Inflammatory macrophage treated with lipopolysaccharide for 4 hours (primary cell): Measurements from ENCODE around the gene FKBP1A.
A peak's percentile ranks its signal among the peaks of the same experiment; 100 is the strongest.
"Not testable (repeated sequence)": the region's sequence is repeated elsewhere in the genome, so short reads cannot be mapped to it uniquely, and the experiment has no call there.

ENCODE experiments used
- DNase-seq: peaks from one replicate; pipeline ENCODE4 v3.0.0-alpha.2; 2020

The FKBP1A gene

DNA sequence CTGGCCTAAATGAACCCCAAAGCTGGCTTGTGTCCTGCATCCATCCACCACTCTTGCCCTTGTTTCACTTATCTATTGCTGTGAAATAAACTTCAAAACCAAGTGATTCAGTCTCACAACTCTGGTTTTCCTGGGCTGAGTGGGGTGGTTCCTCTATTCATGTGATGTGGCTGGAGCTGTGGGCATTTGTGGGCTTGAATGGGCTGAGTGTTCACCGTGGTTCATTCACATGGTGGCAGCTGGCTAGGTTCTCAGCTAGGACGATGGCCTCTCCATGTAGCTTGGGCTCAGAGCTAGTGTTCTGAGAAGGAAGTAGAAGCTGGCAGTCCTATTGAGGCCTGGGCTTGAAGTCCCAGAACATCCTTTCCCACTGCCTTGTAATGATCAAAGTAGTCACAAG is 30.4 kb downstream of the FKBP1A start:
- DNase-seq = no peak

DNA sequence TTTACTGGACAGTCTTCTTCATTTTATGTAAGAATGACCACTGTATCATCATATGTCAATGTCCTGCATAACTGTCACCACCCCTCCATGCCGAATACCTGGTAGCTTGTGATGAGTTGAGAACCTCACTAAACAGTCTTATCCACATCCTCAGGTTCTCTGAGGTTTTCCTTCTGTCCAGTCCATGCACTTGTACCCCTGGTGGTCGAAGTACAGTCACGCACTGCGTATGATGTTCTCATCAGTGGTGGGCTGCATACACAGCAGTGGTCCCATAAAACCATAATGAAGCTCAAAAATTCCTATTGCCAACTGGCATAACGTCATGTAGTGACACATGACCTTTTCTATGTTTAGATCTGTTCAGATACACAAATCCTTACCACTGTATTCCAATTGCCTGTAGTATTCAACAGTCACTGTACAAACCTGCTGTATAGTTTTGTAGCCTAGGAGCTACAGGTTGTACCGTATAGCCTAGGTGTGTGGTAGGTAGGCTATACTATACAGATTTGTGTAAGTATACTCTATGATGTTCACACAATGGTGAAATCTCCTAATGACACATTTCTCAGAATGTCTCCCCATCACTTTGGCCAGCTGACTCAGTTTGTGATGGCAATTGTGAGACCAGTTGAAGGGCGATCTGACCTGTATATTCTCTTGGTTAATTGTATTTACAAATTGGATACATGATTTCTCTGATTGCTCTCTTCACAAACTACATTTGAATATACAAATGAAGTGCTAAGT is 32.6 kb downstream of the FKBP1A start:
- DNase-seq = no peak

DNA sequence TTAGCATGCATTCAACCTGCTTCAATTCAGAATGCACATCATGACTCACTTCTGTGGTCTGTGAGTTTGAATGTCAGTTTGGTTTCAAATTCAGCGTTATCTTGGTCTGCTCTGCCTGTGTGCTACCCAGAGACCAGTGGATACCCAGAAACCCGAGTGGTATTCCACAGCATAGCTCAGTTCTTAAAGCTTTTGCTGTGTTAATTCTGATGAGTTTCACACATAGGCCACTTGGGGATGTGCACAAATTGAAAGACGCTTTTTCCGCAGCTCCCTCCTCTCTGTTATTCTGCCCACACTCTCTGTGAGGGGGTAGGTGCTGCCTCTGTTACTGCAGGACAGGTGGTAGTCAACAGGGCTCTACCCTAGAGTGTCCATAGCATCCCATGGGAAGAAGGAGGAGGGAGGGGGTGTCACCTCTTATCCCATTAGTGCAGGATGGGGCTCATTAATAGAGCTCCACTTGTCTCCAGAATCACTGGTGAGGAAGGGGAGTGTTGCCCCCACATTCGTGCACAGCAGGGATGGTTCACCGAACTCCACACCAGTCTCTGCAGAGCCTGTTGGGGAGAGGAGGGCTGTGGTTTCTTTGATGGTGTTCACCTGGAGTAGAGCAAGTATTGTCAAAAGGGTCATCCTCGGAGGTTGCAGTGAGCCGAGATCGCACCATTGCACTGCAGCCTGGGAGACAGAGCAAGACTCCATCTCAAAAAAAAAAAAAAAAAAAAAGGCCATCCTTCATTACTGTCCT is 34.8 kb downstream of the FKBP1A start:
- DNase-seq = no peak

DNA sequence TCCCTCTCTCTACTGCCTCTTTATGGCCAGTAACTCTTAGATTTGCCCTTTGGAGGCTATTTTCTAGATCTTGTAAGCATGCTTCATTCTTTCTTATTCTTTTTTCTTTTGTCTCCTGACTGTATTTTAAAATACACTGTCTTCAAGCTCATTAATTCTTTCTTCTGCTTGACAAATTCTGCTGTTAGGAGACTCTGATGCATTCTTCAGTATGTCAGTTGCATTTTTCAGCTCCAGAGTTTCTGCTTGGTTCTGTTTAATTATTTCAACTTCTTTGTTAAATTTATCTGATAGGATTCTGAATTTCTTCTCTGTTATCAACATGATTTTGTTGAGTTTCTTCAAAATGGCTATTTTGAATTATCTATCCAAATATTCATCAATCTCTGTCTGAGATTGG is 38.9 kb downstream of the FKBP1A start:
- no peak for DNase-seq

DNA sequence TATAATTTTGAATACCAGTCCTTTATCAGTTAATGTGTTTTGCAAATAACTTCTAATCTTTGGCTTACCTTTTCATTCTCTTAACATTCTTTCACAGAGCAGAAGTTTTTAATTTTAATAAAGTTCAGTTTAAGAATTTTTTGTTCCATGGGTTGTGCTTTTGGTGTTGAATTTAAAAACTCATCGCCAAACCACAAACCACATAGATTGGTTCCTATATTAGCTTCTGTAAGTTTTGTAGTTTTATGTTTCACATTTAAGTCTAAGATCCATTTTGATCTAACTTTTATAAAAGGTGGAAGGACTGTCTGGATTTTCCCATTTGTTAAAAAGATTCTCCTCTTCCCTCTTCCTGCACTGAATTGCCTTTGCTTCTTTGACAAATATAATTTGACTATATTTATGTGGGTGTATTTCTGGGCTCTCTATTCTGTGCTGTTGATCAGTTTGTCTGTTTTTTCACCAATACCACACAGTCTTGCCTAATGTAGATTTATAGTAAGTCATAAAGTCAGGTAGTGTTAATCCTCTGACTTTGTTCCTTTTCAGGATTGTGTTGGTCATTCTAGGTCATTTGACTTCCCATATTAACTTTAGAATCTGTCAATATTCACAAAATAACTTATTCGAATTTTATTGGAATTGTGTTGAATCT is 46.4 kb downstream of the FKBP1A start:
- DNase-seq = no peak

DNA sequence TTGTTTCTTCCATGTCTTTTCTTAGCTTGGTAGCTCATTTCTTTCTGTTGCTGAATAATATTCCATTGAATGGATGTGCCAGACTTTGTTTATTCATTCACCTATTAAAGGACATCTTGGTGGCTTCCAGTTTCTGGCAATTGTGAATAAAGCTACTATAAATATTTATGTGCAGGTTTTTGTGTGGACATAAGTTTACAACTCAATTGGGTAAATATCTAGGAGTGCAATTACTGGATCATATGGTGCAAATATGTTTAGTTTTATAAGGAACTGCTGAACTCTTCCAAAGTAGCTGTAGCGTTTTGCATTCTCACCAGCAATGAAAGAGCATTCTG is 47.1 kb downstream of the FKBP1A start:
- no peak for DNase-seq

DNA sequence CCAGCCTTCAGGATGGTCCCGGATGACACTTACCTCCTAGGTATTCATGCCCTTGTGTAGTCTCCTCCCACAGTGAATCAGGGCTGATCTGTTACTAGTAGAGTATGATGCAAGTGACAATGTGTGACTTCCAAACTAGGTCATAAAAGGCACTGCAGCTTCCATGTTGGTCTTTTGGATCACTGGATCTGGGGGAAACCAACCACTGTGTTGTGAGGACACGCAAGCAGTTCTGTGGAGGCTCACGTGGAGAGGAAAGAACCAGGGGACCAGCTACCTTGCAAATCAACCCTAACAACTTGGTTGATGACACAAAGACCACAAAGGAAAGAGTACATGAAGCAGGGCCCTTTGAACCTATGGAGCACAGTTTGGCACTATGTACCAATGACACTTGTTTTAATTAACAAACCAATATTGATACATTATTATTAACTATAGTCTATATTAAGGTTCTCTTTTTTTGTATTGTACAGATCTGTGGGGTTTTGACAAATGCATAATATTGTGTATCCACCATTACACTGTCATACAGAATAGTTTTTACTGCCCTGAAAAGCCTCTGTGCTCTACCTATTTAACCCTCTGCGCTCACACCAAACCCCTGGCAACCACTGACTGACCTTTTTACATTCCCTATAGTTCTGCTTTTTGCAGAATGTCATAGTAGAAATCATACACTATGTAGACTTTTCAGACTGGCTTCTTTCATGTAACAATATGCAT is 47.7 kb downstream of the FKBP1A start:
- DNase-seq = no peak

DNA sequence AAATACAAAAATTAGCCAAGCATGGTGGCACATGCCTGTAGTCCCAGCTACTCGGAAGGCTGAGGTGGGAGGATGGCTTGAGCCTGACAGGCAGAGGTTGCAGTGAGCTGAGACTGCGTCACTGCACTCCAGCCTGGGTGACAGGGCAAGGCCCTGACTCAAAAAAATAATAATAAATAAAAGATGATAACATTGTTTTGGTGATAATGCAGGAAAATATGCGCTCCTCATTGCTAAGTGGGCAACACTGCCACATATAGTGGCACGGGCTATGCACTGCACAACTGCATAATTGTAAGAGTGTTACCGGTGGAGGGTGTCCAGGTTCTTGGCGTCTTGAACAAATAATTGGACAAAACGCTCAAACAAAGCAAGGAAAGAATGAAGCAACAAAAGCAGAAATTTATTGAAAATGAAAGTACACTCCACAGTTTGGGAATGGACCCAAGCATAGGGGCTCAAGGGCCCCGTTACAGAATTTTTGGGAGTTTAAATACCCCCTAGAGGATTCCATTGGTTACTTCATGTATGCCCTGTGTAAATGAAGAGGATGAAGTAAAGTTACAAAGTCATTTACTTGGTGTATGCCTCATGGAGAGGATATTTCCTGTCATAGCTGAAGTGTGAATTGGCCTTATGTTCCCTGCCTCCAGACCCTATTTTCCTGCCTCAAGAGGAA is 49.3 kb downstream of the FKBP1A start:
- not testable (repeated sequence) for DNase-seq

DNA sequence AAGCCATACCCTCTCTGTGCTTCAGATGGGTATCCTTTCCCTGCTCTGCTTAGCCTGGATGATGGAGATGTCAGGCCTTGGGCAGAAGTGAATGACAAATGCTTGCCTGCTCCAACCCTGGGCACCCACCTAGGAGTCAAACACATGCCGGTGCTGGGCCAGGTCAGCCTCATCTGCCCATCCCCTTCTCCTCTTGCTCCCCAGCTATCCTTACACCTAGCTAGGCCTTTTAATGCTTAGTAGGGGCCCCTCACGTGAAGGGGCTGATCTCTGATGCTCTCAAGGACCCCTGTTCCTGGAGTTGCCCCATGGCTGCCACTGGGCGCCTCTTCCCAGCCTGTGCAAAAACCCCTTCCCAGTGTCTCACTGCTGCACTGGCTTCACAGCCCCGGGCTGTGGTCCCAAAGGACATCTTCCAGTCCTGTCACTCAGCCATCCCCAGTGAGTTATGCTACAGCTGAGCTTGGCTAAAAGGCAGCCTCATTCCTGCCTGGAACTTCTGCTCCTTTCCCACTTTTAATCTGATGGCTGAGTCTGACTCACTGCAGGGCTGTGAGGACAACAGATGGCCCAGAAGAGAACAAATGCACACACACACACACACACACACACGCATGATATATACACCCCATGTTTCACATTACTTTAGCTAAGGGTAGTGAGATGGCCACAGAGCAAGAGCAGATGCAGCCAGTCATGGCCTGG is 51.1 kb downstream of the FKBP1A start:
- DNase-seq = no peak

DNA sequence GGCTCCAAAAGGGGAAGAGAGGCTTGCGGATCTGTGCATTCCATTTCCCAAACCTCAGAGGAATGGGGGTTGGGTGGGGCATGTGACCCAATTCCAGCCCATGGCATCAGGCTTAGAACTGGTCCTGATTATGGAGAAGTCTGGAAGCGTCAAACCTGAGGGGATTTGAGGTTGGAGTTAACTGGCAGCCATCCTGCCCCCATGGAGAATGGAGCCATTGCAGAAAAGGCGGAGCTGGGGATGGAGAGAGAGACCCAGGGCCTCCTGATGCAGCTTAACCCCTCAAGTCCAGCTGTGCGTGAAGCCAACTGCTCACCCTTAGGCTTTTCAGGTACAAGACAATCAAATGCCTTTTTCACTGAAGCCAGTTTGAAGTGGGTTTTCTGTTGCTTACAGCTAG is 54.1 kb downstream of the FKBP1A start:
- DNase-seq = no peak

DNA sequence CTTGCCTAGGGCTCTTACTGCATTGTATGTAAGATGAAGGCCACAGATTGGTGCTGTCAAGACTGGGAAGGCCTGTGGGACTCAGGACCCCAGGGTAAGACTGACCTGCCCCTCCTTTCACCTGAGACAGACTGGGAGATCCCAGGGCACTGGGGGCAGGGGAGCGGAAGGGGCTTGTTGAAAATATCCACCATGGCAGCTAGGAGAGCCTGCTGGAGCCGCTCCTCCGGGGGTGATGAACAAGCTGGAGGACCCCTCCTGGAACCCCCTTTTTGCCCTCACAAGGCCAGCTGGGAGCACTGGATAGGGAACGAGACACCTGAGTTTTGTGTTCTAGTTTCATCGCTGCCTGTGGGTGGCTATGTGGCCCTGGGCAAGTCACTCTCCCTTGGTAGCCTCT is 54.8 kb downstream of the FKBP1A start:
- no peak for DNase-seq

DNA sequence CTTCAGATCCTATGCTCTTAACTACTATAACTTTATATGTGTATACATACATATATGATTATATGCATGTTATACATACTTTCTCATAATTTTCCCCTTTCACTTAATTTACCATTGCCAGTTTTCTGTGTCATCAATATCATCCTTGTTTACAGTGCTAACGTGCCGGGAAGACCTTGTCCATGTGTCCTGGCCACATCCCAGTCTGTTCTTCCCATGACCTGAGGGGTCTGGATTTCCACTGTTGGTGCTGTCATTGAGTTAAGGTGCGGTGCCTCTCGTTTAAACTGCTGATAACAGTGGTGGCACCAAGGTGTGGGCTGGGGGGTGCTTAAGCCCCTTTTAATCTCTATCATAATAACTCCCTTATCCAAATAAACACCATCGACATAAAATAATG is 55.4 kb downstream of the FKBP1A start:
- DNase-seq = no peak

DNA sequence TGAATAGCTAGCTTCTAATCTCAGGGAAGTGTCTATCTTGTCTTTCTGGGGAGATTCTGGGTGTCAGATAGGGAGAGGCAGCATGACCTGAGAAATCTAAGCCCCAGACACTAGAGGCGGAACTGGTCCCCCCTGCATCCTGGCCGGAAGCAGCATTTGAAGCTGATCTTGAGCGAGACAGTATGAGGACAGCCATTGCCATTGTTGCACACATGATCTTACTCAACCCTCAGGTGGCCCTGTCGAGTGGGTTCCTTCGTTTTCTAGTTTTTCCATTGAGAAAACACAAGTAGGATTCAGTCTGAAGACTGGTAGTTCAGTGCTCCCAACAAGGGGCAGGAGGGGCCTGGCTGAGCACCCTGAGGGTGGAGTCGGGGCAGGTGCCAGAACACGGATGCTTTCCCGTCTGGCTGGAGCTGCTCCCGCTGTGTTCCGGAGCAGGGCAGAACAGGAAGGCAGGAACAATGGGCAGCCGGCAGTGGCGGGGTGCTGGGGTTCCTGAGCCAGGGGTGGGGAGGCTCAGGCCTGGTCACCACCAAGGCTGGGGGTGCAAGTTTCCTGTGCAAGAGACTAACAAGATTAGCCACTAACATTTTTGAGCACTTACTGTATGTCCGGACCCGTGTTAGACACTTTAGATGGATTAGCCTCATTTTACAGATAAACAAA is 56.0 kb downstream of the FKBP1A start:
- no peak for DNase-seq

DNA sequence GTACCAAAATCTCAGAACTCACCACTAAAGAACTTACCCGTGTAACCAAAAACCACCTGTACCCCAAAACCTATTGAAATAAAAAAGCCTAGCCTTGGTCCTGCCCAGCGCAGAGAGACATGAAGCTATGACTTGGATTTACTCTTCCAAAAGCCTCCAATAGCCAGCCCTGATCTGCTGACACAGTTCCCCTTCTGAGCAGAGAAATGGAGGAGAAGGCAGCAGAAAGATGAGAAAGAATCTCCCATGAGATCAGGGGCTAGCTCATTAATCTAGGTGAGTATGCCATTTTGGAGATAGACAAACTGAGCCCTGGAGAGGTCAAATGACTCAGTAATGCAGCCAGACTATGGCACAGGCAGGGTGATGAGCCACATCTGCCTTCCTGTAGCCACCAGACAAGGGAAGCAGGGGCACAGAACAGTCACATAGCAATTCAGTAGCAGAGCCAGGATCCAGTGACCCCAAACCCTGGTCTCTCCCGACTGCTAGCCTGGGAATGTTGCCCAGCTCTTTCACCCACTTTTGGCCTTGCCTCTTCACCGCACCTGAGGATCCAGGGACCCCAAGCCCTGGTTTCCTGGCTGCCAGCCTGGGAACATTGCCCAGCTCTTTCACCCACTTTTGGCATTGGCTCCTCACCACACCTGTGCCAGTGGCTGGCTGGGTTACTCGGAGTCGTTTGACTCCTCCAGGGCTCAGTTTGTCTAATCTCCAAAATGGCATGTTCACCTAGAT is 56.7 kb downstream of the FKBP1A start:
- no peak for DNase-seq

DNA sequence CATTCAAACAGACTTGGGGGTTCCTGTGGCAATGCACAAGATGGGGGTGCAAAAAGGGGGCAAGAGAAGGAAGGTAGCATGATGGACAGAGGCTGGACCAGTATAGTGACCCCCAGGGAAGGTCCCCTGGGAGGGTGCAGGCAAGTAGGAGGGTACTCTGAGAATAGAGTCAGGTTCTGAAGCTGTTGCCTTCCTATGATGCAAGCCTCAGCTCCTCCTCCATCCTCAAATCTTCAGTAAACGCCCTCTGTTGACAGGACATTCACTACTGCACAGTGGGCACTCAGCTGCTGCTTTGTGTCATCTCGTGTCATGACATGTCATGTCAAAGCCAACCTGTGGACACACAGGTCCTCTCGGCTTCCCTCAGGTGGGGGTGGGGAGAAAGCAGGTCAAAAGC is 58.1 kb downstream of the FKBP1A start:
- peak; percentile 56 for DNase-seq

DNA sequence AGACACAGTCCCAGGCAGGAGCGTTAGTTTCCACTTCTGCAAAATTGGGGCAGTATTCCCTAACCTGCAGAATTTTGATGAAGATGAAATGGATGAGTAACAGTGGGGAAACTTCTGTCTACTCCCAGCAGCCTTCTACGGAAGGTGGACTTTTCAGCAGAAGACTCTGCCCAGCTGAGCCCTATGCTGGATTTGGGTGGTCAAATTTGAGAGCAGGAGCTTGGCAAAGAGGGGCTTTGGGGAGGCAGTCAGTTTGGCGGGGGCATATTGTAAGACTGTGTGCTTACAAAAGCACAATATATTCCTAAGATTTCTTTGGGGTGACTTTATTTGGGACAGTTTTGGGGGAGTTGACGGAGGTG is 58.5 kb downstream of the FKBP1A start:
- no peak for DNase-seq

DNA sequence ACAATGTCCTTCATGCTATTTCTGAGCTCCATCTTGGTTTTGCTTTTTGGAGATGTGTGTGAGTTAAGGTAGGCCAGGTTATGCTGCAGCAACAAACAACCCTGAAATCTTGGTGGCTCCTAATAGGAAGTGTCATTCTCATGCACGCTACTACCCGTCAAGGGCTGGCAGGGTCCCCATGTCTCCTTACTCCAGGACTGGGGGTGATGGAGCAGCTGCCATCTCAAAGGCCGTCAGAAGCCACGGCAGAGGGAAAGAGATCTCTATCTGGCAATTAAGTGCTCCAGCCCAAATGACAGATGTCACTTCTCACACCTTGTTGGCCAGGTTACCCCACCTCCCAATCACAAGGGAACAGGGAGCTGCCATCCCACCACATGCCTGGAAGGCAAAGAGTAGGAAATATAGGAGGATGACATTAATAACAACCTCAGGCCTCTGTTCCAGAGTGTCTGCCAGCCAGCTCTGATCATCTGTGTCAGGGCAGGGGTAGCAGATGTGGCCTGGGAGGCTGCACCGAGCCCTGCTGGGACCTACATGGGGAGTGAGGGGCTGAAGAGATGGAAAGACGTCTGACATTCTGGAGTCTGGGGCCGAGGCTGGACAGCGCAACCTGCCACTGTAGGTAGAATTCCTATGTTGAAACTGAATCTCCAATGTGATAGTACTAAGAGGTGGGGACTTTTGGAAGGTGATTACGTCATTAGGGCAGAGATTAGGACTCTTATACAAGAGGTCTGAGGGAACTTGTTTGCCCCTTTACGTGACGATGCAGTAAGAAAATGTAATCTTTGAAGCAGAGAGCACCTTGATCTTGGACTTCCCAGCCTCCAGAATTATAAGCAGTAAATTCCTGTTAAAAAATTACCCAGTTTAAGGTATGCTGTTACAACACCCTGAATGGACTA is 59.1 kb downstream of the FKBP1A start:
- DNase-seq = no peak

DNA sequence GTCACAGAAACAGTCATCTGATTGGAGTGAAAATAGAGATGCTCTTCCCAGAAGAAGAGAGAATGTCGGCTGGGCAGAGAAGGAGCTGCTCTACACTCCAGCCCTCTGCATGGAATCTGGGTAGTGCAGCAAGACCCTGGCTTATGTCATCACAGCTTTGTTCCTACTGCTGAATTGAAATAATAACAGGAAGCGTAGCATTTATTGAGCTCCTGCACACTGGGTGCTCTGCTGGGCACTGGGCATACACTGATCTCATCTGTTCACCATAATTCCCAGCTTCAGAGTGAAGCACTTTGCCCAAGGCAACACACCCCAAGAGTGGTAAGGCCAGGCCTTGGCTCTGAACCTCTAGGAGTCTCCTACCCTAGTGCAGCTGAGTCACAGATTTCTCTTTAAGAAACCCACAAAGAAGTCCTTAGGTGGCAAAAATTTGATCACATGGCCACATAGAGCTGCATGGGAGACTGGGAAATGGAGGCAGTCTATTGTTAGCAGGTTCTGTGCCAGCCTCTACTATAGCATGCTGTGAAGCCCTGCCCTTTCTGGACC is 60.0 kb downstream of the FKBP1A start:
- no peak for DNase-seq

DNA sequence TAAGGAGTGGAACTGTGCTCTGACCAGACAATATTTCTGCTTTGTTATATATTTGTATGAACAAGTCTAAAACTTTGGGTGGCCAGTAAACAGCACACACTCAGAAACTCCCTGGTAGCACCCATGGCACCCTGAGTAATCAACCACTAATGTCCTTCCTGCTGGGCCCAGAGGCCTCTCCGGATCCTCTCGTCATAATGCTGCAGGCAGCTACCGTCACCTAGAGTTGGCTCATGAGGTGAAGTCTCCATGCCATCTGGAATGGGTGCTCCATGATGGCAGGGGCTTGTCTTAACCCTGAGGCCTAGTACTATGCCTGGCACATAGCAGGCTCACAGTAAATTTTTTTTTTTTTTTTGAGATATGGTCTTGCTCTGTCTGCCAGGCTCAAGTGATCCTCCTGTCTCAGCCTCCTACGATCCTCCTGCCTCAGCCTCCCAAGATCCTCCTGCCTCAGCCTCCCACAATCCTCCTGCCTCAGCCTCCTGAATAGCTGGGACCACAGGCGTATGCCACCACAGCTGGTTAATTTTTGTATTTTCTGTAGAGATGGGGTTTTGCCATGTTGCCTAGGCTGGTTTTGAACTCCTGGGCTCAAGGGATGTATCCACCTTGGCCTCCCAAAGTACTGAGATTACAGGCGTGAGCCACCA is 60.9 kb downstream of the FKBP1A start:
- DNase-seq = no peak
